OCI-LY3 (cell line): Measurements from ENCODE around the gene SRM.

Experiments
- H2AFZ ChIP-seq: fragments of 200-600, 300-600 bp; shearing (Covaris generic); 2 replicates; pipeline ENCODE4 v1.6.0; 2014; ENCODE audit warnings: antibody characterized with exemption, low read depth, low read length
- H3K27ac ChIP-seq: fragments of 200-600, 300-600 bp; sonication (generic); 2 replicates; pipeline ENCODE4 v1.5.1; 2014; ENCODE audit warnings: mild to moderate bottlenecking, low read length, moderate library complexity, mixed read lengths
- H3K27me3 ChIP-seq: fragments of 200-600, 300-600 bp; sonication (generic); 2 replicates; pipeline ENCODE4 v1.6.1; 2014; ENCODE audit warnings: low read depth, low read length, mixed read lengths
- H3K36me3 ChIP-seq: fragments of 200-600, 300-600 bp; sonication (generic); replicated peaks from 2 replicates; pipeline ENCODE3; 2014; ENCODE audit warnings: low read depth, low read length, mixed read lengths
- H3K4me1 ChIP-seq: fragments of 300-600, 200-600 bp; sonication (generic); 2 replicates; pipeline ENCODE4 v1.6.1; 2014; ENCODE audit warnings: low read length, mixed read lengths
- H3K4me2 ChIP-seq: fragments of 200-600, 300-600 bp; sonication (generic); 2 replicates; pipeline ENCODE4 v1.6.1; 2014; ENCODE audit warnings: low read length, mixed read lengths
- H3K4me3 ChIP-seq: fragments of 300-600, 200-600 bp; sonication (generic); 2 replicates; pipeline ENCODE4 v1.5.1; 2014; ENCODE audit warnings: antibody characterized with exemption, mild to moderate bottlenecking, low read length, moderate library complexity
- H3K79me2 ChIP-seq: fragments of 300-600, 200-600 bp; shearing (Covaris generic); 2 replicates; pipeline ENCODE4 v1.6.1; 2014; ENCODE audit warnings: mild to moderate bottlenecking, low read length, mixed read lengths
- H3K9ac ChIP-seq: fragments of 300-600, 200-600 bp; shearing (Covaris generic); 2 replicates; pipeline ENCODE4 v1.6.0; 2014; ENCODE audit warnings: mild to moderate bottlenecking, low read length, moderate library complexity
- H3K9me3 ChIP-seq: fragments of 200-600, 300-600 bp; shearing (Covaris generic); 2 replicates; pipeline ENCODE4 v1.6.1; 2014; ENCODE audit warnings: low read length, mixed read lengths; ENCODE audit not compliant: insufficient read depth
- H4K20me1 ChIP-seq: fragments of 200-600, 300-600 bp; sonication (generic); 2 replicates; pipeline ENCODE4 v1.6.1; 2016; ENCODE audit warnings: low read length, mixed read lengths; ENCODE audit not compliant: insufficient read depth
- CTCF ChIP-seq: fragments of 200-600, 300-600 bp; sonication (generic); IDR thresholded peaks from 2 replicates; pipeline ENCODE4 v1.5.1; 2014; ENCODE audit warnings: antibody characterized with exemption, low read length, low read depth
- EZH2phosphoT487 ChIP-seq: fragments of 200-600 bp; shearing (Covaris generic); IDR thresholded peaks from 2 replicates; pipeline ENCODE4 v1.6.1; 2018; ENCODE audit warnings: antibody characterized with exemption, mixed run types, low read depth

SRM gene

GRCh38 chr1:11058026-11058425, 1.8 kb downstream of the SRM start:
- H3K9me3 ChIP-seq: no peaks in the 10 kb centered on the region
- no peak overlapping the region for H3K27ac ChIP-seq
- H3K4me3 ChIP-seq: no peak overlapping the region
- no peak overlapping the region for H2AFZ ChIP-seq
- H3K9ac ChIP-seq: no peak overlapping the region
- no peaks in the 10 kb centered on the region for H3K27me3 ChIP-seq
- no peaks in the 10 kb centered on the region for H4K20me1 ChIP-seq
- H3K79me2 ChIP-seq: peaks cover 31% of the 10 kb centered on the region
- peaks cover 8% of the 10 kb centered on the region; the same call in 1 of the 2 replicates for H3K4me1 ChIP-seq
- TF ChIP-seq EZH2phosphoT487 (no peak), CTCF (no peak)
- peaks cover 3% of the 10 kb centered on the region for H3K36me3 ChIP-seq
- H3K4me2 ChIP-seq: no peak overlapping the region

DNA sequence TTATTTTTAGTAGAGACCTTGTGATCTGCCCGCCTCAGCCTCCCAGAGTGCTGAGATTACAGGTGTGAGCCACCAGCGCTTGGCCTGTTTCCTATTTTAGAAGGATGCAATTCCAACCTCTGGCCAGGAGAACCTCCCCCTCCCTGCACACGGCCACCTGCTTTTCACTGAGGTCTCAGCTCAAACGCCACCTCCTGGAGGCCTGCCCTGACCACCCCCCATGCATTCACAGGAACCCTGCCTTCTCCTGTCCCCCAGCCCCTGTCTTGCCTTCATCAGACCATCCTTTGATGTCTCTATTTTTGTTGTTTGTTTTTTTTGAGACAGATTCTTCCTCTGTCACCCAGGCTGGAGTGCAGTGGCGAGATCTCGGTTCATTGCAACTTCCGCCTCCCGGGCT, 2.3 kb downstream of the SRM start:
- Histone ChIP-seq H3K4me1 (peaks cover 14% of the 10 kb centered on the region), H3K9ac (no peak overlapping the region), H3K4me3 (no peak overlapping the region), H2AFZ (no peak overlapping the region), H3K4me2 (no peak overlapping the region), H3K27me3 (no peaks in the 10 kb centered on the region), H3K79me2 (peaks cover 31% of the 10 kb centered on the region), H3K36me3 (peaks cover 3% of the 10 kb centered on the region), H3K9me3 (no peaks in the 10 kb centered on the region), H4K20me1 (no peaks in the 10 kb centered on the region), H3K27ac (no peak overlapping the region)
- TF ChIP-seq CTCF (no peak), EZH2phosphoT487 (no peak)

DNA sequence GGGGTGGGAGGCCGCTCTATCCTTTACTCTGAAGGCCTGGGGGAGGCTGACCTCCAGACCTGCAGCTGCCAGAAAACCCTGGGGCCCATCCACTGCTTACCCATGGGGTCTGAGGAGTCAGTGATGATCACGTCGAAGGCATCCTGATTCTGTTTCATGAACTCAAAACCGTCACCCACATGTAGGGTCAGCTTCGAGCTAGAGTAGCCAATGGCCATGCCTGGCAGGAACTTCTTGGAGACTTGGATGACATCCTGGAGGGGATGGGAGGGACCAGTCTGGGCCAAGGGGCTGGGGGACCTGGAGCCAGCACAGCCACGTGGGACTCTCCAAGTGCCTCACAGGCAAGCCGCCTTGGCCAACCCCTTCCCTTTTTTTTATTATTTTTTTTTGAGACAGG, 3.3 kb downstream of the SRM start:
- peaks cover 3% of the 10 kb centered on the region for H3K36me3 ChIP-seq
- H3K4me1 ChIP-seq: peaks cover 23% of the 10 kb centered on the region
- H3K79me2 ChIP-seq: peaks cover 31% of the 10 kb centered on the region
- no peaks in the 10 kb centered on the region for H3K27me3 ChIP-seq
- no peak overlapping the region for H2AFZ ChIP-seq
- H4K20me1 ChIP-seq: no peaks in the 10 kb centered on the region
- H3K9ac ChIP-seq: no peak overlapping the region
- H3K27ac ChIP-seq: no peak overlapping the region
- no peak overlapping the region for H3K4me2 ChIP-seq
- H3K9me3 ChIP-seq: no peaks in the 10 kb centered on the region
- TF ChIP-seq CTCF: no peak
- TF ChIP-seq EZH2phosphoT487: no peak
- no peak overlapping the region for H3K4me3 ChIP-seq

- no peak overlapping the region for H3K27ac ChIP-seq
- no peak overlapping the region for H3K4me2 ChIP-seq
- TF ChIP-seq CTCF (no peak), EZH2phosphoT487 (no peak)
- H3K79me2 ChIP-seq: peaks cover 26% of the 10 kb centered on the region
- no peak overlapping the region for H3K4me3 ChIP-seq
- H3K9ac ChIP-seq: no peak overlapping the region
- H4K20me1 ChIP-seq: no peaks in the 10 kb centered on the region
- peaks cover 3% of the 10 kb centered on the region for H3K36me3 ChIP-seq
- H3K4me1 ChIP-seq: peaks cover 23% of the 10 kb centered on the region
- no peaks in the 10 kb centered on the region for H3K27me3 ChIP-seq
- H3K9me3 ChIP-seq: no peaks in the 10 kb centered on the region
- H2AFZ ChIP-seq: no peak overlapping the region
Observed at GRCh38 chr1:11055676-11056075, 4.1 kb downstream of the SRM start.
